ENCODE data around the gene GMPR2.

Gene GMPR2

GRCh38 chr14:24282736-24283135 is 50.0 kb downstream of the GMPR2 start:
- no peaks in the 10 kb centered on the region for H3K27me3 ChIP-seq (ENCODE audit: low read length)
- H2AFZ ChIP-seq (ENCODE audit: low read depth, low read length, severe bottlenecking), result no peak overlapping the region
- TF ChIP-seq CTCF (IDR thresholded peaks at IDR 0.05; ENCODE audit: insufficient read depth, low read length, poor library complexity, severe bottlenecking) (no peak), EZH2phosphoT487 (conservative IDR thresholded peaks at IDR 0.05; ENCODE audit: low read length) (no peak)
- H3K79me2 ChIP-seq (ENCODE audit: insufficient read depth, low read length), result no peaks in the 10 kb centered on the region
- H3K4me3 ChIP-seq (ENCODE audit: insufficient read depth, low read length, poor library complexity, severe bottlenecking), result no peak overlapping the region
- no peaks in the 10 kb centered on the region for H3K9me3 ChIP-seq (ENCODE audit: insufficient read depth, low read length)
- H3K9me2 ChIP-seq (replicated peaks; ENCODE audit: insufficient read depth, low read length), result no peaks in the 10 kb centered on the region
- no peak overlapping the region for H3K9ac ChIP-seq (ENCODE audit: low read length)
- H3F3A ChIP-seq (ENCODE audit: insufficient read depth), result no peaks in the 10 kb centered on the region
- no peak overlapping the region for H3K4me2 ChIP-seq (ENCODE audit: low read depth, low read length, poor library complexity, severe bottlenecking)
- H3K27ac ChIP-seq (ENCODE audit: low read depth, low read length), result no peak overlapping the region
- no peaks in the 10 kb centered on the region for H4K20me1 ChIP-seq (ENCODE audit: low read depth, low read length)
- no peaks in the 10 kb centered on the region for H3K36me3 ChIP-seq (ENCODE audit: low read length)

- no peaks in the 10 kb centered on the region for H3K79me2 ChIP-seq (ENCODE audit: insufficient read depth, low read length)
- no peaks in the 10 kb centered on the region for H3F3A ChIP-seq (ENCODE audit: insufficient read depth)
- no peak overlapping the region for H3K4me3 ChIP-seq (ENCODE audit: insufficient read depth, low read length, poor library complexity, severe bottlenecking)
- no peaks in the 10 kb centered on the region for H3K27me3 ChIP-seq (ENCODE audit: low read length)
- TF ChIP-seq EZH2phosphoT487 (conservative IDR thresholded peaks at IDR 0.05; ENCODE audit: low read length) (no peak), CTCF (IDR thresholded peaks at IDR 0.05; ENCODE audit: insufficient read depth, low read length, poor library complexity, severe bottlenecking) (no peak)
- no peaks in the 10 kb centered on the region for H4K20me1 ChIP-seq (ENCODE audit: low read depth, low read length)
- H3K27ac ChIP-seq (ENCODE audit: low read depth, low read length), result no peak overlapping the region
- H3K9ac ChIP-seq (ENCODE audit: low read length), result no peak overlapping the region
- H3K36me3 ChIP-seq (ENCODE audit: low read length), result no peaks in the 10 kb centered on the region
- no peak overlapping the region for H2AFZ ChIP-seq (ENCODE audit: low read depth, low read length, severe bottlenecking)
- H3K9me3 ChIP-seq (ENCODE audit: insufficient read depth, low read length), result no peaks in the 10 kb centered on the region
- no peak overlapping the region for H3K4me2 ChIP-seq (ENCODE audit: low read depth, low read length, poor library complexity, severe bottlenecking)
- no peaks in the 10 kb centered on the region for H3K9me2 ChIP-seq (replicated peaks; ENCODE audit: insufficient read depth, low read length)
These were observed 51.2 kb downstream of the GMPR2 start for GRCh38 chr14:24283796-24284460.

GRCh38 chr14:24284501-24285035 is 51.8 kb downstream of the GMPR2 start:
- H3K36me3 ChIP-seq (ENCODE audit: low read length), result no peaks in the 10 kb centered on the region
- H4K20me1 ChIP-seq (ENCODE audit: low read depth, low read length), result no peaks in the 10 kb centered on the region
- H3K9me2 ChIP-seq (replicated peaks; ENCODE audit: insufficient read depth, low read length), result no peaks in the 10 kb centered on the region
- H3F3A ChIP-seq (ENCODE audit: insufficient read depth), result no peaks in the 10 kb centered on the region
- H3K27ac ChIP-seq (ENCODE audit: low read depth, low read length), result no peak overlapping the region
- H3K9me3 ChIP-seq (ENCODE audit: insufficient read depth, low read length), result no peaks in the 10 kb centered on the region
- no peak overlapping the region for H3K9ac ChIP-seq (ENCODE audit: low read length)
- no peak overlapping the region for H2AFZ ChIP-seq (ENCODE audit: low read depth, low read length, severe bottlenecking)
- TF ChIP-seq EZH2phosphoT487 (conservative IDR thresholded peaks at IDR 0.05; ENCODE audit: low read length) (no peak), CTCF (IDR thresholded peaks at IDR 0.05; ENCODE audit: insufficient read depth, low read length, poor library complexity, severe bottlenecking) (no peak)
- no peaks in the 10 kb centered on the region for H3K27me3 ChIP-seq (ENCODE audit: low read length)
- H3K4me2 ChIP-seq (ENCODE audit: low read depth, low read length, poor library complexity, severe bottlenecking), result no peak overlapping the region
- no peak overlapping the region for H3K4me3 ChIP-seq (ENCODE audit: insufficient read depth, low read length, poor library complexity, severe bottlenecking)
- no peaks in the 10 kb centered on the region for H3K79me2 ChIP-seq (ENCODE audit: insufficient read depth, low read length)
